CD4-positive, alpha-beta T cell treated with Interleukin-6 for 4 hours (primary cell): Measurements from ENCODE around the gene WDHD1.
"Not testable (repeated sequence)": the region's sequence is repeated elsewhere in the genome, so short reads cannot be mapped to it uniquely, and the experiment has no call there.

ENCODE experiments used
- DNase-seq: peaks from one replicate; pipeline ENCODE4 v3.0.0-alpha.2; 2020; ENCODE audit warnings: mixed read lengths

WDHD1 gene

GRCh38 chr14:54902521-54903420 is 124.1 kb downstream of the WDHD1 start, which contains the start of gene GCH1:
Gene GCH1 (minus strand): TSS chr14:54902826. CDS start chr14:54902663, 163 bp downstream.
- peak; percentile 78 for DNase-seq

GRCh38 chr14:54902143-54902520 is 124.8 kb downstream of the WDHD1 start:
- peak; percentile 87 for DNase-seq

- DNase-seq: peak; percentile 19
These were observed 125.3 kb downstream of the WDHD1 start for GRCh38 chr14:54901380-54902142.

GRCh38 chr14:54899573-54899972 is 127.3 kb downstream of the WDHD1 start:
- no peak for DNase-seq

GRCh38 chr14:54897809-54898555 is 128.9 kb downstream of the WDHD1 start:
- DNase-seq: not testable (repeated sequence)

- no peak for DNase-seq
These were observed 131.2 kb downstream of the WDHD1 start for GRCh38 chr14:54895683-54896082.

GRCh38 chr14:54894995-54895394 is 131.9 kb downstream of the WDHD1 start:
- no peak for DNase-seq

- peak; percentile 38 for DNase-seq
These were observed 133.6 kb downstream of the WDHD1 start for GRCh38 chr14:54893151-54893760.

GRCh38 chr14:54891471-54892245 is 135.2 kb downstream of the WDHD1 start:
- no peak for DNase-seq

GRCh38 chr14:54890788-54891187 is 136.1 kb downstream of the WDHD1 start:
- DNase-seq: no peak

- DNase-seq: no peak
These were observed 137.0 kb downstream of the WDHD1 start for GRCh38 chr14:54889919-54890318.
